ENCODE results near the gene GPR15. TPM values are rescaled to one million over a fixed set of nuclear protein-coding genes. Genes with fewer than 3 reads are reported as not detected.
A peak's percentile ranks its signal among the peaks of the same experiment; 100 is the strongest.

GPR15 gene
- total and polyA plus RNA-seq, 10 of the 15 experiments (the other 5 are each of a cell fraction or from before 2014, with no cell fraction given): 70.7 to 150 (median 115) TPM

DNA sequence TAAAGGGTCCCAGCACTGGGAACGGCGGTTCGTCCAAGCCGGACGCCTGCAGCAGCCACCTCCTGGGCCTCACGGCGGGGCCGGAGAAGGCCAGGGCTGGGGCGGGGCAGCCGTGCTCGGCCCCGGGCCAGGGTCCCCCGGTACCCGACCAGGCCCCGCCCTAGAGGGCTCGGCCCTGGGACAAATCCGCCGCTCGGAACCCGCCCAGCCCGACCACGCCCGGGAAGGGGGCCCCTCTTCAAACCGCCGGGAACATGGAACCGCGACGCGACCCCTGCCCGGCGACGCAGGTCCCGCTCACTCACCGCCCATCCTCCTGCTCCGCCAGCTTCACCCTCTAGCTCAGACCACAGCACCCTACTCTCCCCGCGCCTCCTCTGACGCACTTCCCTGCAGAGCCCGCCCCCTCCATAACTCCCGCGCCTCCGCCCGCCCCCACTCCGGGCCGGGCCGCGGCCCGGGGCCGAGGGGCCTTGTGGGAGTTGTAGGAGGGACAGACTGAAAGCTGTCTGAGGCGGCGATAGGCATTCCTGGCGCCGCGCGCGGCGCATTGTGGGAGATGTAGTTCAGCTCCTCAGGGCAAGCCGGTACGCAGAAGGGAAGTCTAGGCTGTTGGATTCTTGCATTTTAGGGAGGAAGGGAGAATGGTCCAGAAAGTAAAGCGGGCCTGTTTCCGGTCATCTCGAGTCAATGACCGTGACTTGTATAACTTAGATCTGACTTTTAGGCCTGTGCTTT lies 9.1 kb upstream of the GPR15 start, which contains the start of gene CLDND1 (continued):
- TF ChIP-seq, protein P1, sequence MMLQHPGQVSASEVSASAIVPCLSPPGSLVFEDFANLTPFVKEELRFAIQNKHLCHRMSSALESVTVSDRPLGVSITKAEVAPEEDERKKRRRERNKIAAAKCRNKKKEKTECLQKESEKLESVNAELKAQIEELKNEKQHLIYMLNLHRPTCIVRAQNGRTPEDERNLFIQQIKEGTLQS (IDR thresholded peaks at IDR 0.05; ENCODE audit: borderline replicate concordance, extremely low read depth, low read depth, low read length): no peak
- TF ChIP-seq PML (IDR thresholded peaks at IDR 0.05; ENCODE audit: low read length) (peak; percentile 97), NRF1 (conservative IDR thresholded peaks at IDR 0.05; ENCODE audit: low read depth, low read length) (peak; percentile 26; the same call in 1 of the 2 replicates), SUPT20H (IDR thresholded peaks at IDR 0.05; ENCODE audit: borderline replicate concordance, control insufficient read depth, low read depth, low read length) (no peak), POLR2AphosphoS2 (IDR thresholded peaks at IDR 0.05; ENCODE audit: low read depth, low read length) (peak; percentile 100), ZNF207 (IDR thresholded peaks at IDR 0.05; ENCODE audit: borderline replicate concordance) (0 out of 2 replicates have a peak, but pooled peaks have one; percentile 39), KAT2A (conservative IDR thresholded peaks at IDR 0.05; ENCODE audit: control insufficient read depth, low read depth, low read length) (no peak), BACH1 (IDR thresholded peaks at IDR 0.05; ENCODE audit: borderline replicate concordance) (peak; percentile 92), MYB (IDR thresholded peaks at IDR 0.05; ENCODE audit: borderline replicate concordance, low read depth, low read length) (no peak)
- TF ChIP-seq, protein P2, sequence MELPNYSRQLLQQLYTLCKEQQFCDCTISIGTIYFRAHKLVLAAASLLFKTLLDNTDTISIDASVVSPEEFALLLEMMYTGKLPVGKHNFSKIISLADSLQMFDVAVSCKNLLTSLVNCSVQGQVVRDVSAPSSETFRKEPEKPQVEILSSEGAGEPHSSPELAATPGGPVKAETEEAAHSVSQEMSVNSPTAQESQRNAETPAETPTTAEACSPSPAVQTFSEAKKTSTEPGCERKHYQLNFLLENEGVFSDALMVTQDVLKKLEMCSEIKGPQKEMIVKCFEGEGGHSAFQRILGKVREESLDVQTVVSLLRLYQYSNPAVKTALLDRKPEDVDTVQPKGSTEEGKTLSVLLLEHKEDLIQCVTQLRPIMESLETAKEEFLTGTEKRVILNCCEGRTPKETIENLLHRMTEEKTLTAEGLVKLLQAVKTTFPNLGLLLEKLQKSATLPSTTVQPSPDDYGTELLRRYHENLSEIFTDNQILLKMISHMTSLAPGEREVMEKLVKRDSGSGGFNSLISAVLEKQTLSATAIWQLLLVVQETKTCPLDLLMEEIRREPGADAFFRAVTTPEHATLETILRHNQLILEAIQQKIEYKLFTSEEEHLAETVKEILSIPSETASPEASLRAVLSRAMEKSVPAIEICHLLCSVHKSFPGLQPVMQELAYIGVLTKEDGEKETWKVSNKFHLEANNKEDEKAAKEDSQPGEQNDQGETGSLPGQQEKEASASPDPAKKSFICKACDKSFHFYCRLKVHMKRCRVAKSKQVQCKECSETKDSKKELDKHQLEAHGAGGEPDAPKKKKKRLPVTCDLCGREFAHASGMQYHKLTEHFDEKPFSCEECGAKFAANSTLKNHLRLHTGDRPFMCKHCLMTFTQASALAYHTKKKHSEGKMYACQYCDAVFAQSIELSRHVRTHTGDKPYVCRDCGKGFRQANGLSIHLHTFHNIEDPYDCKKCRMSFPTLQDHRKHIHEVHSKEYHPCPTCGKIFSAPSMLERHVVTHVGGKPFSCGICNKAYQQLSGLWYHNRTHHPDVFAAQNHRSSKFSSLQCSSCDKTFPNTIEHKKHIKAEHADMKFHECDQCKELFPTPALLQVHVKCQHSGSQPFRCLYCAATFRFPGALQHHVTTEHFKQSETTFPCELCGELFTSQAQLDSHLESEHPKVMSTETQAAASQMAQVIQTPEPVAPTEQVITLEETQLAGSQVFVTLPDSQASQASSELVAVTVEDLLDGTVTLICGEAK (IDR thresholded peaks at IDR 0.05; ENCODE audit: borderline replicate concordance): peak; percentile 32; the same call in 1 of the 2 replicates
- TF ChIP-seq, protein P3, sequence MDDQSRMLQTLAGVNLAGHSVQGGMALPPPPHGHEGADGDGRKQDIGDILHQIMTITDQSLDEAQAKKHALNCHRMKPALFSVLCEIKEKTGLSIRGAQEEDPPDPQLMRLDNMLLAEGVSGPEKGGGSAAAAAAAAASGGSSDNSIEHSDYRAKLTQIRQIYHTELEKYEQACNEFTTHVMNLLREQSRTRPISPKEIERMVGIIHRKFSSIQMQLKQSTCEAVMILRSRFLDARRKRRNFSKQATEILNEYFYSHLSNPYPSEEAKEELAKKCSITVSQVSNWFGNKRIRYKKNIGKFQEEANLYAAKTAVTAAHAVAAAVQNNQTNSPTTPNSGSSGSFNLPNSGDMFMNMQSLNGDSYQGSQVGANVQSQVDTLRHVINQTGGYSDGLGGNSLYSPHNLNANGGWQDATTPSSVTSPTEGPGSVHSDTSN (IDR thresholded peaks at IDR 0.05; ENCODE audit: insufficient replicate concordance, low read depth, low read length): peak; percentile 2
- TF ChIP-seq, protein P4, sequence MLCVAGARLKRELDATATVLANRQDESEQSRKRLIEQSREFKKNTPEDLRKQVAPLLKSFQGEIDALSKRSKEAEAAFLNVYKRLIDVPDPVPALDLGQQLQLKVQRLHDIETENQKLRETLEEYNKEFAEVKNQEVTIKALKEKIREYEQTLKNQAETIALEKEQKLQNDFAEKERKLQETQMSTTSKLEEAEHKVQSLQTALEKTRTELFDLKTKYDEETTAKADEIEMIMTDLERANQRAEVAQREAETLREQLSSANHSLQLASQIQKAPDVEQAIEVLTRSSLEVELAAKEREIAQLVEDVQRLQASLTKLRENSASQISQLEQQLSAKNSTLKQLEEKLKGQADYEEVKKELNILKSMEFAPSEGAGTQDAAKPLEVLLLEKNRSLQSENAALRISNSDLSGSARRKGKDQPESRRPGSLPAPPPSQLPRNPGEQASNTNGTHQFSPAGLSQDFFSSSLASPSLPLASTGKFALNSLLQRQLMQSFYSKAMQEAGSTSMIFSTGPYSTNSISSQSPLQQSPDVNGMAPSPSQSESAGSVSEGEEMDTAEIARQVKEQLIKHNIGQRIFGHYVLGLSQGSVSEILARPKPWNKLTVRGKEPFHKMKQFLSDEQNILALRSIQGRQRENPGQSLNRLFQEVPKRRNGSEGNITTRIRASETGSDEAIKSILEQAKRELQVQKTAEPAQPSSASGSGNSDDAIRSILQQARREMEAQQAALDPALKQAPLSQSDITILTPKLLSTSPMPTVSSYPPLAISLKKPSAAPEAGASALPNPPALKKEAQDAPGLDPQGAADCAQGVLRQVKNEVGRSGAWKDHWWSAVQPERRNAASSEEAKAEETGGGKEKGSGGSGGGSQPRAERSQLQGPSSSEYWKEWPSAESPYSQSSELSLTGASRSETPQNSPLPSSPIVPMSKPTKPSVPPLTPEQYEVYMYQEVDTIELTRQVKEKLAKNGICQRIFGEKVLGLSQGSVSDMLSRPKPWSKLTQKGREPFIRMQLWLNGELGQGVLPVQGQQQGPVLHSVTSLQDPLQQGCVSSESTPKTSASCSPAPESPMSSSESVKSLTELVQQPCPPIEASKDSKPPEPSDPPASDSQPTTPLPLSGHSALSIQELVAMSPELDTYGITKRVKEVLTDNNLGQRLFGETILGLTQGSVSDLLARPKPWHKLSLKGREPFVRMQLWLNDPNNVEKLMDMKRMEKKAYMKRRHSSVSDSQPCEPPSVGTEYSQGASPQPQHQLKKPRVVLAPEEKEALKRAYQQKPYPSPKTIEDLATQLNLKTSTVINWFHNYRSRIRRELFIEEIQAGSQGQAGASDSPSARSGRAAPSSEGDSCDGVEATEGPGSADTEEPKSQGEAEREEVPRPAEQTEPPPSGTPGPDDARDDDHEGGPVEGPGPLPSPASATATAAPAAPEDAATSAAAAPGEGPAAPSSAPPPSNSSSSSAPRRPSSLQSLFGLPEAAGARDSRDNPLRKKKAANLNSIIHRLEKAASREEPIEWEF (IDR thresholded peaks at IDR 0.05; ENCODE audit: insufficient replicate concordance, low read depth, low read length): no peak
- TF ChIP-seq, protein P5, sequence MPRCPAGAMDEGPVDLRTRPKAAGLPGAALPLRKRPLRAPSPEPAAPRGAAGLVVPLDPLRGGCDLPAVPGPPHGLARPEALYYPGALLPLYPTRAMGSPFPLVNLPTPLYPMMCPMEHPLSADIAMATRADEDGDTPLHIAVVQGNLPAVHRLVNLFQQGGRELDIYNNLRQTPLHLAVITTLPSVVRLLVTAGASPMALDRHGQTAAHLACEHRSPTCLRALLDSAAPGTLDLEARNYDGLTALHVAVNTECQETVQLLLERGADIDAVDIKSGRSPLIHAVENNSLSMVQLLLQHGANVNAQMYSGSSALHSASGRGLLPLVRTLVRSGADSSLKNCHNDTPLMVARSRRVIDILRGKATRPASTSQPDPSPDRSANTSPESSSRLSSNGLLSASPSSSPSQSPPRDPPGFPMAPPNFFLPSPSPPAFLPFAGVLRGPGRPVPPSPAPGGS (IDR thresholded peaks at IDR 0.05; ENCODE audit: borderline replicate concordance, insufficient read depth, low read depth, low read length, poor library complexity, severe bottlenecking): peak; percentile 99

All from GM12878 (cell line).